Adrenal gland (tissue), 5 donors: ENCODE measurements around the gene ASTN2.

Experiments
- POLR2A ChIP-seq, 2 donors: fragments of 450-650 bp; IDR thresholded peaks; one replicate each; pipeline ENCODE4 v1.6.1; 2017; ENCODE audit warnings: antibody characterized with exemption in 2 of 2, mild to moderate bottlenecking in 2 of 2, moderate library complexity in 1 of 2
- TF ChIP-seq, protein P1 (sequence below), 6 experiments: fragments of 450-650 bp in 4 of 6; fragments of 200-600 bp in 2 of 6; sonication (generic) in 1 of 6; IDR thresholded peaks; 1 replicate in 5 of 6; 2 replicates in 1 of 6; pipeline versions ENCODE4 v1.5.1 to v1.8.0; 2016 to 2021; ENCODE audit warnings: antibody characterized with exemption in 6 of 6, mild to moderate bottlenecking in 2 of 6, moderate library complexity in 1 of 6
- donor health status: DM: no; HTN: no; CAD: no.

DNA sequence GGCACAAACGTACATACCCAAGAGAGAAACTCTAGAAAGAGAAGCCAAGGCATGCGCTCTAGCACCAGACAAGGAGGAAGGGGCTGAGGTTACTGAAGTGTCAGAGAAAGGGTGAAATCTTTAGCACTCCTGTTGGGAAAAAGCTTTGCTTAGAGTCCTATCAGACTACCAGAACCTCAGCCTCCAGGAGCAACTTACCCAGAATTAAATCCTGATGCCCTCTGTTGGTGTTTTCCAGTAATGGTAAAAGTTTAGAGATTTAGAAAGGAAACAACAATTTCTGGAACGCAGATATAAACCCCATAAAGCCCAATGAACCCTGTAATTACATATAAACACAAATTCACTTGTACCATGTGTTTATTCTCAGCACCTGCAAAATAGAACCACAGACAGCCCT lies 33.2 kb upstream of the ASTN2 start:
- TF ChIP-seq, protein P1, sequence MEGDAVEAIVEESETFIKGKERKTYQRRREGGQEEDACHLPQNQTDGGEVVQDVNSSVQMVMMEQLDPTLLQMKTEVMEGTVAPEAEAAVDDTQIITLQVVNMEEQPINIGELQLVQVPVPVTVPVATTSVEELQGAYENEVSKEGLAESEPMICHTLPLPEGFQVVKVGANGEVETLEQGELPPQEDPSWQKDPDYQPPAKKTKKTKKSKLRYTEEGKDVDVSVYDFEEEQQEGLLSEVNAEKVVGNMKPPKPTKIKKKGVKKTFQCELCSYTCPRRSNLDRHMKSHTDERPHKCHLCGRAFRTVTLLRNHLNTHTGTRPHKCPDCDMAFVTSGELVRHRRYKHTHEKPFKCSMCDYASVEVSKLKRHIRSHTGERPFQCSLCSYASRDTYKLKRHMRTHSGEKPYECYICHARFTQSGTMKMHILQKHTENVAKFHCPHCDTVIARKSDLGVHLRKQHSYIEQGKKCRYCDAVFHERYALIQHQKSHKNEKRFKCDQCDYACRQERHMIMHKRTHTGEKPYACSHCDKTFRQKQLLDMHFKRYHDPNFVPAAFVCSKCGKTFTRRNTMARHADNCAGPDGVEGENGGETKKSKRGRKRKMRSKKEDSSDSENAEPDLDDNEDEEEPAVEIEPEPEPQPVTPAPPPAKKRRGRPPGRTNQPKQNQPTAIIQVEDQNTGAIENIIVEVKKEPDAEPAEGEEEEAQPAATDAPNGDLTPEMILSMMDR (IDR thresholded peaks at IDR 0.05) = peak in 1 of 6 experiments; percentile 16
- TF ChIP-seq POLR2A (IDR thresholded peaks at IDR 0.05) = no peak
